ENCODE measurements around the gene DCTN4.

DCTN4 gene

GRCh38 chr5:150729859-150730258 lies 29.0 kb downstream of the DCTN4 start:
- no peak for TF ChIP-seq GATA2 (IDR thresholded peaks at IDR 0.05; ENCODE audit: low read depth, low read length)
- no peak for TF ChIP-seq GATA3 (IDR thresholded peaks at IDR 0.05; ENCODE audit: low read depth, low read length)

GRCh38 chr5:150723845-150724244 lies 35.0 kb downstream of the DCTN4 start:
- TF ChIP-seq GATA3 (IDR thresholded peaks at IDR 0.05; ENCODE audit: low read depth, low read length) (no peak), GATA2 (IDR thresholded peaks at IDR 0.05; ENCODE audit: low read depth, low read length) (no peak)

- TF ChIP-seq GATA3 (IDR thresholded peaks at IDR 0.05; ENCODE audit: low read depth, low read length) = no peak
- TF ChIP-seq GATA2 (IDR thresholded peaks at IDR 0.05; ENCODE audit: low read depth, low read length) = no peak
Measured at GRCh38 chr5:150710165-150710564, 48.7 kb downstream of the DCTN4 start.

DNA sequence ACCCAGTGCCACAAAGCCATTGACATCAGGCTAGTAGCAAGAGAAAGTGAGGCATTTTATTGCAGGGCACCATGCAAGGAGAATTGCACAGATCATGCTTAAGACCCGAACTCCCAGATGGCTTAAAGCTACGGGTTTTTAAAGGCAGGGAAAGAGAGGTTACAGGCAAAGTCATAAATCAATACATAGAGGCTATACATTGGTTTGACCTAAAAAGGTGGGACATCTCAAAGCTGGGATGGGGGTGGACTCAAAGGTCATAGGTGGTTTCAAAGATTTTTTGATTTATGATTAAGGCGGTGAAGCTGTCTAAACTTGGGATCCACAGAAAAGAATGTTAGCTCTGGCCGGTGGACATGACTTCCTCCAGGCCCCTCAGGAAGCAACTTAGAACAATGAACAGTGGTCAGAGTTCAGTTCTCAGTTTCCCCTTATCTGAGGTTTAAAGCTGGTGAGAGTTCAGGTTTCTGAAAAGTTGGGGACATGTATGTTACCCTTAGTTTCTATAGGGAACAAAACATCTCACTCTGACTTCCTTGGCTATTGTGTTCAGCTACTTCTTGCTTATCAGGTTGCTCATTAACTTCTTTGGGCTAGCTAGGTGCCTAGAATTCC lies 51.9 kb downstream of the DCTN4 start:
- TF ChIP-seq GATA3 (IDR thresholded peaks at IDR 0.05; ENCODE audit: low read depth, low read length) (no peak), GATA2 (IDR thresholded peaks at IDR 0.05; ENCODE audit: low read depth, low read length) (no peak)

- no peak for TF ChIP-seq GATA3 (IDR thresholded peaks at IDR 0.05; ENCODE audit: low read depth, low read length)
- TF ChIP-seq GATA2 (IDR thresholded peaks at IDR 0.05; ENCODE audit: low read depth, low read length) = no peak
Measured at GRCh38 chr5:150703762-150704161, 55.1 kb downstream of the DCTN4 start.

- TF ChIP-seq GATA3 (IDR thresholded peaks at IDR 0.05; ENCODE audit: low read depth, low read length) = no peak
Measured at GRCh38 chr5:150700594-150701377, 58.0 kb downstream of the DCTN4 start, which contains the start of gene RBM22. Gene RBM22 (minus strand): TSS chr5:150701062. CDS start chr5:150700985, 77 bp downstream.

GRCh38 chr5:150700246-150700593 lies 58.6 kb downstream of the DCTN4 start:
- TF ChIP-seq GATA3 (IDR thresholded peaks at IDR 0.05; ENCODE audit: low read depth, low read length) (no peak), GATA2 (IDR thresholded peaks at IDR 0.05; ENCODE audit: low read depth, low read length) (no peak)

- TF ChIP-seq GATA3 (IDR thresholded peaks at IDR 0.05; ENCODE audit: low read depth, low read length) (no peak), GATA2 (IDR thresholded peaks at IDR 0.05; ENCODE audit: low read depth, low read length) (no peak)
Measured at GRCh38 chr5:150694612-150695011, 64.2 kb downstream of the DCTN4 start.

DNA sequence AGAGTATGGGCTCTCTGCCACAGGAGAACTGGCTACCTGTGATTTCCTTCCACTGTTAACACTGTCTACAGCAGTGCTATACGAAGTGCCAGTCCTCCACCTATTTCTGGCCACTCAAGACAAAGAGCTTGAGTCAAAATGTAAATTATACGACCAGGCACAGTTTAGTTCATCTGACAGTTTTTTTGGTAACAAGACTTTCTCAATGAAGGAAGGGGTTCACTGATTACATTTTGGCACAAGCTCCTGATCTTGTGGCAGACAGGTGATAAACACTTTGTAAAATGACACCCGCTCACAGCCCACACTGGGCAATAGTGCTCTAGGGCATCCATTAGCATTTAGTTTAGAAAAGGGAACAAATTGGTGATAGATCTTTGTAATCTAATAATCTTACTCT lies 66.5 kb downstream of the DCTN4 start:
- TF ChIP-seq GATA3 (IDR thresholded peaks at IDR 0.05; ENCODE audit: low read depth, low read length) = no peak
- TF ChIP-seq GATA2 (IDR thresholded peaks at IDR 0.05; ENCODE audit: low read depth, low read length) = no peak

GRCh38 chr5:150690760-150691159 lies 68.1 kb downstream of the DCTN4 start:
- TF ChIP-seq GATA2 (IDR thresholded peaks at IDR 0.05; ENCODE audit: low read depth, low read length) = no peak
- TF ChIP-seq GATA3 (IDR thresholded peaks at IDR 0.05; ENCODE audit: low read depth, low read length) = no peak

- TF ChIP-seq GATA2 (IDR thresholded peaks at IDR 0.05; ENCODE audit: low read depth, low read length) = no peak
- no peak for TF ChIP-seq GATA3 (IDR thresholded peaks at IDR 0.05; ENCODE audit: low read depth, low read length)
Measured at GRCh38 chr5:150689120-150689519, 69.7 kb downstream of the DCTN4 start.

DNA sequence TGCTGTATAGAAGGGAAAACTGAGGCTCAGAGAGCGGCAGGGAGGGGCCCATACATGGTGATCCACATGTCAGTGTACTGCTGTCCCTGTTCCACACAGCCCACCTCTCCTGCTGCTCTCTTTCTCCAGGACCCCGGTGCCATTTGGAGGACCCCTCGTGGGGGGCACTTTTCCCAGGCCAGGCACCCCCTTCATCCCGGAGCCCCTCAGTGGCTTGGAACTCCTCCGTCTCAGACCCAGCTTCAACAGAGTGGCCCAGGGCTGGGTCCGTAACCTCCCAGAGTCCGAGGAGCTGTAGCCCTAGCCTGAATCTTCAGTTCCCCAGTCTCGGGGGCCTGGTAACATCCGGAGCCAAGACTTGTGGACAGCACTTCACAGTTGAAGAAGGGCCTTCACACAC lies 82.2 kb downstream of the DCTN4 start:
- TF ChIP-seq GATA2 (IDR thresholded peaks at IDR 0.05; ENCODE audit: low read depth, low read length) (no peak), GATA3 (IDR thresholded peaks at IDR 0.05; ENCODE audit: low read depth, low read length) (no peak)

DNA sequence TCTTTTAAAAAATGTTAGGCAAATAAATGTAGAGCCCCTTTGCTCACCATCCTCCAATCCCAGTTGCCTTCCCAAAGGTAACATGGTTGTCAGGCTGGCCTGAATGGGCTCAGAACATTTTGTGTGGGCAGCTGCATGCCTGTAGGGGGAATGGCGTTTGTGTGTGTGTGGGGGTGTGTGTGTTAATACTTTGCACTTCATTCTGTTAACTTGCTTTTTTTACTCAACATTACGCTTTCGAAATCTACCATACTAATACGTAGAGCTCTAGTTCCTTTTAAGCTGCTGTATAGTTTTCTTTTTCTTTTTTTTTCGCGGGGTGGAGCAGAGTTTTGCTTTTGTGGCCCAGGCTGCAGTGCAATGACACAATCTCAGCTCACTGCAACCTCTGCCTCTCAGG lies 83.7 kb downstream of the DCTN4 start:
- TF ChIP-seq GATA3 (IDR thresholded peaks at IDR 0.05; ENCODE audit: low read depth, low read length) (no peak), GATA2 (IDR thresholded peaks at IDR 0.05; ENCODE audit: low read depth, low read length) (no peak)

DNA sequence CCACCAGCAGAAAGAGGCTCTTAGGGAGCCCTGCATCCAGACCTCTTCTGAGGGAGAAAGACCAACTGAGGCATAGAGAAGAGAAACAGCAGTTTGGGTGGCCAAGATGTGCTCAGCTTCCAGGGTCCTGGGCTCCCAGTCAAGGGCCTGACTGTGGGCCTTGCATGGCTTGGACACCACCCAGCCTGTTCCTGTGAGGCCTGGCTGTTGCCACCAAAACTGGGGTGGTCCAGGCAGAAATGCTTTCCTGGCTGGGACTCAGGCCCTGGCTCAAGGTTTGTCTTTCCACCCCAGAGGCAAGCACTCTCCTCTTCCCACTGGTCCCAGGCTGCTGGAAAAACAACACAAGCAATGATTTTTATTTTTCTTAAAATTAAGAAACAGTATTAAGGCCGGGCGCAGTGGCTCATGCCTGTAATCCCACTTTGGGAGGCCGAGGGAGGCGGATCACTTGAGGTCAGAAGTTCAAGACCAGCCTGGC lies 84.4 kb downstream of the DCTN4 start:
- TF ChIP-seq GATA2 (IDR thresholded peaks at IDR 0.05; ENCODE audit: low read depth, low read length) (no peak), GATA3 (IDR thresholded peaks at IDR 0.05; ENCODE audit: low read depth, low read length) (no peak)

DNA sequence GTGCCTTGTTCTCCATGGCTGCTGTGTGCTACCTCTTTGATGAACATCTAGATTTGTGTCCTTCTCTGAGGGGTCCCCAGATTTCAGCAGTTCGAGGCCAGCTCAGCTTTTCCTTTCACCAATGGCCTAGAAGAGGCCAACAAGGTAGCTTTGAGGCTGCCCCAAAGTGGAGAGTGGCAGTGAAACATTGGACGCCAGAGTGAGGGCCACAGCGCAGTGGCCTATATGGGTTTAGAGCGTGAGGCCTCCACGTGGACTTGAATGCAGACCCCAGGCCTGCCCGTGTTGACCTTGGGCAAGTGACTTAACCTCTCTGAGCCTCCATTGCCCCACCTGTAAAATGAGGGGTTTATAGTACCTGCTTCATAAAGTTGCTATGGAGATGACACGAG lies 85.9 kb downstream of the DCTN4 start:
- TF ChIP-seq GATA2 (IDR thresholded peaks at IDR 0.05; ENCODE audit: low read depth, low read length) (no peak), GATA3 (IDR thresholded peaks at IDR 0.05; ENCODE audit: low read depth, low read length) (no peak)

Measured in SH-SY5Y (cell line).